Measurements from ENCODE around the gene IVNS1ABP.
"Not testable (repeated sequence)": the region's sequence is repeated elsewhere in the genome, so short reads cannot be mapped to it uniquely, and the experiment has no call there.

Gene IVNS1ABP

DNA sequence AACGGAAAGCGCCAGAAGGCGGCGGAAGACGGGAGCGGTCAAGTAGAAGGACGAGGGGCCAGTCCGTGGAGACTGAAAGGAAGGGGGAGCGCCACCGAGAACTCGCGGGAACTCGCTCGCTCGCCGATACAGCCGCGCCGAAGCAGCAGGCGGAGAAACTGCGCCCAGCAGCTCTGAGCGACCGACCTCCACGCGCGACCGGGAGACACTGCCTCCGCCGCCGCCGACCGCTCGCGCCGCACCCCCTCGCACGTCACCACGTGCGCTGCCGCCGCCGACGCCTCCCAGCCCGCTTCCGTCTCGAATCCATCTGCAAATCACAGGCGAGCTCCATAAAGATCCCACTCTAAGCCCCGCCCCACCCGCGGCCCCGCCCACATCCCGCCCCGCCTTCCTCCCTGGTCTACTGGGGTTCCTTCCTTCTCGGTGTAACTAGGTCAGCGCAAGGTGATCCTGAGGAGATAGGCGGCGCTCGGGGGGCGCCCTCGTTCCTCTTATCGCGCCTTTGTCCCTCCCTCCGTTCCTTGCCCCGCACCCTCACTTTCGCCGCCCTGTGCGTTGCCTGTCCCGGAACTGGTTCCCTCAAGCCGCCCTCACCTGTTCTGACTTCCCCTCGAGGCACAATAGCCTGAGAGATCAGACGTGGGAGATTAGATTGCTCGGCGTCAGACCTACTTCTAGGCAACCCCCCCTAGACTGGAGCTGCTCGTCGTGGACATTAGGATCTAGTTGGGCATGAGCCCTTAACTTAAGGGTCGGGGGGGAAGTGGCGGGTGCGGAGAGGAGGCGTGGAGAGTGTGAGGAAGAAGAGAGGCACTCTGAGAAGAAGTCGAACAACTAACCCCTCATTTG is at the start of gene IVNS1ABP:
Gene IVNS1ABP (minus strand): TSS at position 210 of the 852 bp plus-strand sequence. CDS start 7,750 bp downstream, outside the sequence.
- peak within 1 kb of the TSS; percentile 93 for H3K27ac ChIP-seq
- DNase-seq (ENCODE audit: low read depth, low spot score), result peak; percentile 83

DNA sequence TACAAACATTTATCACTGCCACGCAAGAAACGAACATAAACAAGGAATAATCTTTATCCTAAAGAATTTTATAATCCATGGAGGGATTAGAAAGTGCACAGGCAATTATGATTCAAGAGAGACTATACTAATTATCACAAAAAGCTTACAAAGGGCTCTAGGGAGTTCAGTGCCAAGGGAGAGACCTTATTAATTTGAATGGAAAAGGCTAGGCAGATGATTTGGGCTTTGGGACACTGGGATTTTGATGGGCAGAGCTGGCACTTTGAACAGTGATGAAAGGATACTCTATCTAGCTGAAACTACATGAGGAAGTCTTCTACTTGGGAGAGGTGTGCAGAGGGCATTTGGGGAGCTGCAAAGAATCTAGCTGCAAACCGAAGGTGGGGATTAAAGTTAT is 48.9 kb upstream of the IVNS1ABP start:
- H3K27ac ChIP-seq, result peak overlapping the region; percentile 6

DNA sequence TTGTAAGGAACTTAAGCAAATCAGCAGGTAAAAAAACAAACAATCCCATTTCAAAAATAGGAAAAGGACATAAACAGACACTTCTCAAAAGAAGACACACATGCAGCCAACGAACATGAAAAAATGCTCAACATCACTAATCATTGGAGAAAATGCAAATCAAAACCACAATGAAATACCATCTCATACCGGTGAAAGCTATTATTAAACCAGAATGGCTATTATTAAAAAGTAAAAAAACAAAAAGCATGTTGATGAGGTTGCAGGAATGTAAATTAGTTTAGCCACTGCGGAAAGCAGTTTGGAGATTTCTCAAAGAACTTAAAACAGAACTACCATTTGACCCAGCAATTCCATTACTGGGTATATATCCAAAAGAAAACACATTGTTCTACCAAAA is 47.5 kb upstream of the IVNS1ABP start:
- DNase-seq (ENCODE audit: low read depth, low spot score); H3K27ac ChIP-seq: not testable (repeated sequence)

More for the DNA sequence above, 48.9 kb upstream of the IVNS1ABP start:
- DNase-seq (ENCODE audit: low read depth, low spot score), result no peak

GRCh38 chr1:185363205-185363604 is 46.2 kb upstream of the IVNS1ABP start:
- no peak overlapping the region for H3K27ac ChIP-seq
- no peak for DNase-seq (ENCODE audit: low read depth, low spot score)

DNA sequence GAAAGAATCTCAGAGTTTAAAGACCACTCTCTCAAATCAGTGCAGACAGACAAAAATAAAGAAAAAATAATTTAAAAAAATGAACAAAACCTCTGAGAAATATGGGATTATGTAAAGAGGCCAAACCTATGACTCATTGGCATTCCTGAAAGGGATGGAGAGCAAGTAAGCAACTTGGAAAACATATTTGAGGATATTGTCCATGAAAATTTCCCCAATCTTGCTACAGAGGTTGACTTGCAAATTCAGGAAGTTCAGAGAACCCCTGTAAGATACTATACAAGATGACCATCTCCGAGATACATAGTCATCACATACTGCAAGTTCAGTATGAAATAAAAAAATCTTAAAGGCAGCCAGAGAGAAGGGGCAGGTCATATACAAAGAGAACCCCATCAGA is 43.7 kb upstream of the IVNS1ABP start:
- no peak overlapping the region for H3K27ac ChIP-seq
- no peak for DNase-seq (ENCODE audit: low read depth, low spot score)

DNA sequence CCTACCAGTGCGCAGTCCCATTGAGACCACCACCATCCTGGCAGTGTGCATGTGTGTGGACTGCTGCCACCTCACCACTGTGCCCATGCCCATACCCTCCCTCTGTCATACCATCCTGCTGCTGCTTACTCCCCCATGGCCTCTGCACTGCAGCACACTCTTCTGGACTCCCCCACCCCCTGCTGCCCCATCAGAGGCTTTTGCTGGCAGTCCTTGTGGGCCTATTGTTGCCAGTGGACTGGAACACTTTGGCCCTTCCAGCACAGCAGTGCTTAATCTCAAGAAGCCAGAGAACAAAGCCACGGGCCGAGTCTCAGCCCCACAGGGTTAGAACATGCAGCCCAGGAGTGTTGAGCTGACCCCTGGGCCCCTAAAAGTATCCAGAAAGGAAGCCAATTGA is 41.9 kb upstream of the IVNS1ABP start:
- DNase-seq (ENCODE audit: low read depth, low spot score), result no peak
- H3K27ac ChIP-seq, result no peak overlapping the region

- H3K27ac ChIP-seq, result no peak overlapping the region
- no peak for DNase-seq (ENCODE audit: low read depth, low spot score)
Measured at GRCh38 chr1:185355947-185356346, 38.9 kb upstream of the IVNS1ABP start.

DNA sequence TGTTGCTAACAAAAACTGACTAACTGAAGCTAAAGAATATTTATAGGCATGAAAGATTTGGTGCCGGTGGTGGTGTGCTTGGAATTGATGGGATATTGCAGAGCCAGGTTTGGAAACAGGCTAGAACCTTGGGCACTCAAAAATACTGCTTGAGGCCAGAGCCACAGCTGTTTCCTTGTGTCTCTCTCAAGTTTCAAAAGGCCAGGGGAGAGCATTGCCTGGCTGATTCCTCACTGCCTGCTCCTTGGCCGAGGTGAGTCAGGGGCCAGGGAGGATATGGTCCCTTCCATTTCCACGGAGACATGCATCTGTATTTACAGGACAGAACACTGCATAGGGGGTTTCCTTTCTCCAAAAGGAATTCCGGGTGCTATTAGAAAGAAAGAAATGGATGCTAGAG is 36.1 kb upstream of the IVNS1ABP start:
- no peak overlapping the region for H3K27ac ChIP-seq
- DNase-seq (ENCODE audit: low read depth, low spot score), result no peak

DNA sequence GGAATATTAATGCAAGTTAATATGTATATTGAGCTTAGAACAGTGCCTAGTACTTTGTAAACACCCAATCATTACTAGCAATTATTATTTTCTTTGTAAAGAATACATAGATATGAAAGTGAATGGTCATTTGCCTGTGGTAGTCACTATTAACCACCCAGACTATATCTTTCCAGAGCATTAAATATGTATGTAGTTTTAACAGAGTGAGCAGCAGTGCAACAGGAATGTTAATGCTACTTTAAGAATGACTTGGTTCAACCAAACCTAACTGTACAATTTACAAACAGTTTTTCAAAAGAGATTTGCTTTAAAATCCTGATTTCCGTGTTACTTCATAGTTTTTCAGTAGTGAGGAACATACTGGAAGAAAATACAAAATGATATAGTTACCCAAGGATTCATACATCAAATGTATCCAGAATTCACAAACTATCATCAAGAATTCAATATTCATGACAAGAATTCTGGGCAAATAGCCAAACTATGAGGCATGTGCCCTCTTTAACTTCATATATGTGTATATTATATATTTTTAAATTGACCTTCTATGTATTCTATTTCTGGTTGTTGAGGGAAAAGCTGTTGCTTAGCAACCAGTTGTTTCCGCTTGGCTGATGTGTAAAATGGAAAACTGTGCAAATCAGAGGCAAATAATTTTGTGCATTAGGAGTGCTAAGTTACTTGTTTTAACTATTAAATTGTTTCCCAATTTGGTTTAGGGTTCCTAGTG is 34.9 kb upstream of the IVNS1ABP start:
- DNase-seq (ENCODE audit: low read depth, low spot score), result no peak
- H3K27ac ChIP-seq, result no peak overlapping the region

GRCh38 chr1:185350027-185350442 is 33.0 kb upstream of the IVNS1ABP start:
- H3K27ac ChIP-seq, result no peak overlapping the region
- DNase-seq (ENCODE audit: low read depth, low spot score), result no peak

- DNase-seq (ENCODE audit: low read depth, low spot score), result no peak
- no peak overlapping the region for H3K27ac ChIP-seq
Measured at GRCh38 chr1:185349556-185349955, 32.5 kb upstream of the IVNS1ABP start.

- DNase-seq (ENCODE audit: low read depth, low spot score), result no peak
- no peak overlapping the region for H3K27ac ChIP-seq
Measured at GRCh38 chr1:185348985-185349384, 31.9 kb upstream of the IVNS1ABP start.

- DNase-seq (ENCODE audit: low read depth, low spot score), result no peak
Measured at GRCh38 chr1:185348296-185348695, 31.3 kb upstream of the IVNS1ABP start.

DNA sequence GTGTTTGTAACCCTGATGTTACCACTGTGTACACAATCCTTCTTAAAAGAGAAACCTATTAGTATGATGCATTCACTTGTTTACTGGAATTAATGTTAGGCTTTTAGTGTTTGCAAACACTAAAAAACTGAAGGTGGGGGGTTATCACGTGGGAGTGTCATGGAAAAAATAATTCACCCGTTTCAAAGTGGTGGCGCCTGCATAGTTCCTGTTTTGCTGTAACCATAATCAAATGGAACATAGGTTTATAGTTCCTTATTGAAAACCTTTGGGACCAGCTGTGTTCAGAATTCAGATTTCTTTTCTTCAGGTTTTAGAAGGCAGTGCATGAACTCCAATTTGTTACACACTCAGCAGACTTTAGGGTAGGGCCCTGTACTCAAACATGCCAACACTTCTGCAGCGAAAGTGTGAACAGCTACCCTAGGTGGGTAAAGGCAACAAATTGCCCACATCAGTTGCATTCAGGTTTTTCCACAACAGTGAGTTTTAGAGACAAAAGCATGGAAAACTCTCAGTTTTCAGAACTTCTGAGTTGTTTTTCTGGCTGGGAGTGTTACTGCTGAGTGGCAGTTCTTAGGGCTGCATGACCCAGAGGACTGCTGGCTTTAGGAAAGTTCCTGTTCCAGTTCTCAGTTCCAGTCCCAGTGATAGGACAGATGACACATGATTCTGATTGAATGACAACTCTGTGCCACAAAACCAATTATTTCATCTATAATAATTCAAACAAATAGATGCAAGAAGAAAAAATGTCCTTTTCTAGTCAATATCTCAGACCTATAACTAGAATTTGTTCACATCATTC is 29.1 kb upstream of the IVNS1ABP start:
- DNase-seq (ENCODE audit: low read depth, low spot score), result no peak
- no peak overlapping the region for H3K27ac ChIP-seq

More at GRCh38 chr1:185348296-185348695, 31.3 kb upstream of the IVNS1ABP start:
- H3K27ac ChIP-seq, result no peak overlapping the region

- DNase-seq (ENCODE audit: low read depth, low spot score), result no peak
- H3K27ac ChIP-seq, result no peak overlapping the region
Measured at GRCh38 chr1:185343306-185343705, 26.3 kb upstream of the IVNS1ABP start.

DNA sequence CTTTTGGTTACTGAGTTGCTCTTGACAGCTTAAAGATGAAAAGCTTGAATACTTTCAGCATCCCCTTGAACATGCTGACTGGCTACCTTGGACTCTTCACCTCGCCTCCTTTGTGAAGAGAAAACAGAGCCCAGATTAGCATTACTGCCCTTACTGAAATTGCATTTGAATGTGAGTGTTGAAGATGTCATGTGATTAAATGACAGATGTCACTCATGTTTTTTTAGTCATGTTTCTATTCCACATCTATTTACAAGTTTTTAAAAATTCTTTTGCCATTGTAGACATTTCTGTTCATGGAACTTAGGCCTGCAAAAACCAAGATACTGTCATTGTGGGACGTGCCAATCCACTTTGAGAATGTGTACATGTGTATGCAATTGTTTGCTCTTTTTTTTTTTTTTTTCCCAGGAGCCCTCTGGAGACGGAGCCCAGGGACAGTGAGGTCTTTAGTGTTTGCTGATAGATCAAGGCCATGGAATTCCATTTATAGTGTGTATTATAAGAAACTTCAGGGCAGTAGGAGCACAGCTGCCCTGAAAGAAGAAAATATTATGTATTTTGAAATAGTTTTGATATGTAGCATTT is 25.7 kb upstream of the IVNS1ABP start:
- no peak for DNase-seq (ENCODE audit: low read depth, low spot score)
- H3K27ac ChIP-seq, result no peak overlapping the region

- DNase-seq (ENCODE audit: low read depth, low spot score), result no peak
- no peak overlapping the region for H3K27ac ChIP-seq
Measured at GRCh38 chr1:185342017-185342416, 25.0 kb upstream of the IVNS1ABP start.

DNA sequence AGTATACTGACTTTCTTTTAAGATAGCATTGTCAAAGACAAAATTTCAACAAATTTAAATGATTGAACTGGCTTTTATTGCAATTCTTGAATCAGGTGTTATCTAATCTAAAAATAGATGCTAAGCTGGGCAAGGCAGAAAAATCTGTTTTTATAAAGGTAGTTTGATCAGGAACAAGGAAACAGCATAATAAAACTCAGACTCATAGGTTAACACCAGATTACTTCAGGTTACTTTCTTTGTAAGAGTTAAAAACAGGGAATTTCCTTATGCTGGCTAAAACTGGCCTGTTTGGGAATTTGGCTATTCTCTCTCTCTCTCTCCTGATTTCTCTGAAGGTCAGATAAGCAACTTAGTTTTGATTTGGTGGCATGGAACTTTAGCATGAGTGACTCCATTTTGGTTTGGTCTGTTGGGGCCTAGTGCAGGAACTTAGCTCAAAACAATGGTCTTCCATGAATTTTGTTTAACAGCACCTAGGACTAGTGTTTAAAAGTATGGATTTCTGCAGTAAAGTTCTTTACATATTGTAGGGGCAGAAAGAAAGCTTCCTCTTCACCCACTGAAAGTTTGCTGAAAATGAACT is 24.2 kb upstream of the IVNS1ABP start:
- H3K27ac ChIP-seq, result no peak overlapping the region
- no peak for DNase-seq (ENCODE audit: low read depth, low spot score)

DNA sequence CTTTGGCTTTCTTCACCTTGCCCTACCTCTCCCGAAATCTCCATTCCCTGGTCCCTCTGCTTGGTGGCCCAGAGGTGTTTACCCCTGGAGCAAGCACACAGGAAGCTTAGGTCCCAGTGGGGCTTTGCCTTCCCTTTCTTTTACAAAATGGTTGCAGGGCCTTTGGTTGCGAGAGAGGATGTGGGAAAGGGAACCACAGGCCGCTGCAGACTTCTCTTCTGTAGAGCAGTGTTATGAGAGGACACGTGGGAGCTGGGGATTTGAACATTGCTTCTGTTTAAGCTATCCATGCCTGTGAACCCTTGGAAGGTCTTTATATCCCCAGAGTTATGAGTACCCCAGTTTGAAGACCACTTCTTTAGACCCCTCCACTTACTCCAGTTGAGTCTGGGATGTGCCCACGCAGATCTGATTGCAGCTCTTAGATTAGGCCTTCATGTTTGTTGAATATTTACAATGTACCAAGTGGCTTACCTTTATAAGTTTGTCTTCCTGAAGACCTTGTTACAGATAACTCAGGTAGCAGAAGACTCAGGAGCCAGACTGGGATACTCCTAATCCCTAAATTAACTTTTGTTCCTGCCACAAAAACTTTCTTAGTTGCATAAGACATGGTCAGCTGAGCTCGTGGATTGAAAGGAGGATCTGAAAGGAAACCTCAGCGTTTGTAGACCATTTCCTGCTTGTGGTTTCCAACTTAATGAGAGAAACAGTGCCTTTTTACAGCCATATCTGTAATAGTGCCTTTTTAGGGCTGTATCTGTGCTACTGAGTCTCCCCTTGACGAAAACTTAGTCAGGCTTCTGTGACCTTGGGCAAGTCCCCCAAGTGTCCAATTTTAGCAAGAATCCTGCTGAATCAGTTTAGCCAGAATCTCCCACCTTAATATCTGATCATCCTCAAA is 21.9 kb upstream of the IVNS1ABP start:
- no peak overlapping the region for H3K27ac ChIP-seq
- DNase-seq (ENCODE audit: low read depth, low spot score), result no peak

Data from epithelial cell of prostate (primary cell).